GM23248 (cell line): ENCODE results near the gene LIMS2.

Experiments used
- EZH2 ChIP-seq: fragments of 200-600 bp; sonication (generic); IDR thresholded peaks from 2 replicates; pipeline ENCODE4 v1.6.1; 2018; ENCODE audit warnings: antibody characterized with exemption, mild to moderate bottlenecking; ENCODE audit not compliant: insufficient read depth, poor library complexity, severe bottlenecking
- EZH2phosphoT487 ChIP-seq: fragments of 200-600 bp; sonication (generic); IDR thresholded peaks from 2 replicates; pipeline ENCODE4 v1.6.1; 2018; ENCODE audit warnings: antibody characterized with exemption, moderate library complexity, mild to moderate bottlenecking, low read depth; ENCODE audit not compliant: insufficient read depth

- TF ChIP-seq EZH2 (no peak), EZH2phosphoT487 (no peak)
These were observed 38.8 kb downstream of the LIMS2 start for GRCh38 chr2:127636248-127637235.
